Muscle layer of duodenum (tissue), 2 donors: ENCODE results near the gene CTIF.
"Not testable (repeated sequence)": the region's sequence is repeated elsewhere in the genome, so short reads cannot be mapped to it uniquely, and the experiment has no call there.

ENCODE experiments used
- H3K27ac ChIP-seq: one replicate; pipeline ENCODE4 v1.7.0; 2013; ENCODE audit warnings: mild to moderate bottlenecking, low read length
- H3K27me3 ChIP-seq: one replicate; pipeline ENCODE4 v1.7.0; 2013; ENCODE audit warnings: low read depth, mild to moderate bottlenecking, control low read depth, low read length
- H3K36me3 ChIP-seq, 2 donors: one replicate each; pipeline ENCODE4 v1.7.0; 2013; ENCODE audit warnings: low read length in 2 of 2, control low read depth in 1 of 2, mild to moderate bottlenecking in 1 of 2; ENCODE audit not compliant: insufficient read depth in 2 of 2, control insufficient read depth in 1 of 2
- H3K4me1 ChIP-seq, 2 donors: one replicate each; pipeline ENCODE4 v1.7.0; 2013; ENCODE audit warnings: low read length in 2 of 2, mild to moderate bottlenecking in 2 of 2, control low read depth in 1 of 2, moderate library complexity in 1 of 2; ENCODE audit not compliant: insufficient read depth in 2 of 2, control insufficient read depth in 1 of 2
- H3K4me3 ChIP-seq, 2 donors: one replicate each; pipeline ENCODE4 v1.7.0; 2013; ENCODE audit warnings: low read length in 2 of 2, low read depth in 1 of 2, mild to moderate bottlenecking in 1 of 2
- H3K9me3 ChIP-seq, 2 donors: one replicate each; pipeline ENCODE4 v1.7.0; 2013; ENCODE audit warnings: low read length in 2 of 2, control low read depth in 1 of 2, mild to moderate bottlenecking in 1 of 2; ENCODE audit not compliant: control insufficient read depth in 1 of 2
- donor health status: healthy.

CTIF gene

DNA sequence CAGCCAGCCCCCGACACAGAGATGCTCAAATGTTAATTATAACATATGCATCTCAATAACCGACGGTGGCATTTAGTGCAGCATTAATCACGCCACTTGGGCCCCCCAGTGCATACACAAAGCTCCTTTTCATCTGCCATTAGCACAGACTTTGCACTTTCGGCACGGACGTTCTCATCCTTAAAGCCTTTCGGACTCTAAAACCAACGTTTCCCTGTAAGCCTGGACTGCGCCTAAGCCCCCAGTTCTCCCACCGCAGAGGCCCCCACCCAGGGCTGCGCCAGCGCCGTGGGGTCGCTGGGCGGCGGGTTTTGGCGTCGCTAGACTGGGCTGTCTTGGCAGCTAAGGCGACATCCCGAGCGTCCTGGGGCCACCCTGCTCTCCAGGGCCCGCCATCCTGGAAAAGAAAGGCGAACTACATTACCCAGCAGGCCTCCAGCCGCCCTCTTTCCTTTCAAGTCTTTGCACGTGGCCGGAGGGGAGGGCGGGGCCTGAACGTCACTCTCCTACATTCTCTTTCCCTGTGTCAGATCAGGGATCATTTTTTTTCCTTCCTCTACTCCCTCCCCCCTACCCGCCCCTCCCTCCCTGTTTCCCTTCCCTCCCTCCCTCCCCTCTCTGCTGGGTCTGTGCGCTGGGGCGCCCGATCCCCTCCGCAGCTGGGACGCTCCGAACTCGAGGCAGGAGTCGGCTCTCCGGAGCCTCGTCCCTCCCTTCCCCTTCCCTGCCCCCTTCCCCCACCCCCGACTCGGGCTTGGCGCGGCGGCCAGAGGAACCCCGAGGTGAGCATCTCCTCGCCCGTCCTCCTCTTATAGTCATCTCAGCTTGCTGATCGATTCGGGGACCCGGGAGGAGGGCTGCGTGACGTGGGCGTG is at the start of gene CTIF:
CTIF (plus strand) TSS at position 501 of the 875 bp plus-strand sequence. CDS start 80,535 bp downstream, outside the sequence.
- H3K36me3 ChIP-seq, result peaks cover 0 to 3% of the 10 kb centered on the region in 2 donors
- H3K27ac ChIP-seq, result peak within 1 kb of the TSS; percentile 75
- no peaks in the 10 kb centered on the region for H3K9me3 ChIP-seq
- no peaks in the 10 kb centered on the region for H3K27me3 ChIP-seq
- peaks cover 5 to 6% of the 10 kb centered on the region in 2 donors for H3K4me1 ChIP-seq
- H3K4me3 ChIP-seq, result peak within 1 kb of the TSS; percentile 79 to 90

DNA sequence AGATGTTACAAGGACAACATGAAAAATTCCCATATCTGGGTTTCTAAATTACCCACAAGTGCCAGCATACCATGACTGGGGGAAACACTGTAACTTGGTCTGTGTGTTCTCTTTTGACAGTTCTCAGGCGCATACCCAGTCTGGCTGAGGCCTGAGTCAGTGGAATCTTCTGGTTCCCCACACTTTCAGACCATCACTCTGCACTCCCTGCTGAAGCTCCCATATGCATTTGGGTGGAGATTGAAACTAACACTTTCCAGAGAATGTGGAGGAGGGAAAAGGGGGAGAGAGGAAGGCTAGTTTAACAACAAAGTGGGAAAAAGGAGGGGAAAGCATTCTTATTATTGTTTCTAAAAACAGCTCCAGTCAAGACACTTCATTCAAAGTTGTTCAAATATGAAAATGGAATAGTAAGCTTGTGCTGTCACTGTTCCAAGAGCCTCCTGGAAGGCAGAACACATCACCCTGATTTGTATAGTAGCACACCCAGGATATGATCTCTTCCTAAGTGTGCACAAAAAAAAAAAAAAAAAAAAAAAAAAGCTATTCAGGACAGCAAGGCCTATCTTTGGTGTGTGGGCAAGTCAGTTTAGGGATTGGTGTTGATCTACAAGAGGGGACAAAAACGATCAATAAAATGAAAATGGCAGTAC is 48.1 kb upstream of the CTIF start:
- Histone ChIP-seq H3K36me3 (no peaks in the 10 kb centered on the region), H3K27ac (no peak overlapping the region), H3K4me3 (no peak overlapping the region), H3K9me3 (no peaks in the 10 kb centered on the region), H3K27me3 (no peaks in the 10 kb centered on the region), H3K4me1 (peaks cover 0 to 10% of the 10 kb centered on the region in 2 donors)

DNA sequence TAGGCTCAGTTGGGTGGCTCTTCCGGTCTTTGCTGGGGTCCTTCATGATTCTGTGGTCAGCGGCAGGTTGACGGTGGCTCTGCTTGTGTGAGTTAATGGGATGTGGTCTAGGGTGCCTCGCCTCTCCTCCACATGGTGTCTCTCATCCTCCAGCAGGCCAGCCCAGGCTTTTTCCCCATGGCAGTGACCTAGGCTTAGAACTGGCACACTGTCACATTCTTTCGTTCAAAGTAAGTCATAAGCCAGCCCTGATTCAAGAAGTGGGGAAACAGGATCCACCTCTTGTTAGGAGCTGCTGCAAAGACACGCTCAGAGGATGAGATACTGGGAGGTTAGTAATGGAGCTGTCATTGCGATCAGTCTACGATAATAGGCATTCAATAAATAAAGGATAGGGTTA is 46.0 kb upstream of the CTIF start:
- peaks cover 0 to 10% of the 10 kb centered on the region in 2 donors for H3K4me1 ChIP-seq
- no peaks in the 10 kb centered on the region for H3K9me3 ChIP-seq
- no peaks in the 10 kb centered on the region for H3K27me3 ChIP-seq
- no peak overlapping the region for H3K27ac ChIP-seq
- no peaks in the 10 kb centered on the region for H3K36me3 ChIP-seq
- H3K4me3 ChIP-seq, result no peak overlapping the region

DNA sequence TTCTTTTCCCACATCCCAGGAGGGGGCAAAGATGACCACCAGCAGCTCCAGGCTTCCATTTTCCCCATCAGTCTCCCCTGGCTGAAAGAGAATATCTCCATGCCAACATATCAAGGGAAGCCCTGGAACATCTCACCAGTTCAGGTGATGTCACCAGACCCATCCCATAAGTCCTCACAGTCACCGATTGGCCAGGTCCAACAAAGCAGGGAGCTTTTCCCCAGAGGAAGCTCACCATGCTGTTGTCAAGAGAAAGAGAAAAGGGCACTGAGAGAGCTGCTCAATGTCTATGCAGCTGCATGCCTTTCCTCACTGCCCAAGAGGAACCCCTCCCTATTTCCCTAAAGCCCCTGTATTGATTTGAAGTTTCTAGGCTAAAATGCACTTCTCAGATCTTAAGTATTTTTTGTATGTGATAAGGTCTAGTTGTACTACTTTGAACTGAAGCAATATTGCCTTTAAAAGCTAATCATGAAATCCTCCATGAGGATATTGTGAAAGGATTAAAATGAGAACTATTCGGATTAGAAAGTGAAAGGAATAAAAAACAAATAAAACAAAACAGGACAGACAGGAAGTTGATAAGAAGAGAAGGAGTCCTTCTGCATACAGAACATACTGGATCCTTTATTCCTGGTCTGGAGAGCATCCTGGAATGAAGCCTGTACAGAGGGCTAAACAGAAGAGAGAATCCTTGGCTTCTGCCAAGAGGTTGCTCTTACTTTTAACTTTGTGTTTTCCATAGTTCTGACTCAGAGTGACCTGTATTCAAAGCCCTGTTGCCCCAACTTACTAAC is 45.2 kb upstream of the CTIF start:
- no peaks in the 10 kb centered on the region for H3K36me3 ChIP-seq
- H3K4me1 ChIP-seq, result peaks cover 0 to 10% of the 10 kb centered on the region in 2 donors
- H3K9me3 ChIP-seq, result no peaks in the 10 kb centered on the region
- no peak overlapping the region for H3K4me3 ChIP-seq
- H3K27ac ChIP-seq, result no peak overlapping the region
- no peaks in the 10 kb centered on the region for H3K27me3 ChIP-seq

DNA sequence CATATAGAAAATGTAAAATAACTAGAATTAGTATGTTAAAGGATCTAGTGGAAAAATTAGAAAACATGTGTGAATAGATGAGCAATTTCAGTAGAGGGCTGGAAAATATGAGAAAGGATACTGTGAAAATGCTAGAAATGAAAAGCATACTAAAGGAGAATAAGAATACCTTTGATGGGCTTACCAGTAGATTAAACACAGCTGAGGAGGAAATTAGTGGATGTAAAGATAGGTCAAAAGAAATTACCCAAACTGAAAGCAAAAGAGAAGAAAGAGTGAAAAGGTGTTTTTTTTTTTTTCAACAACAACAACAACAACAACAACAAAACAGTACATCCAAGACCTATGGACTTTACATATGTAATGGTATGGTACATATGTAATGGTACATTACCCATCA is 41.0 kb upstream of the CTIF start:
- Histone ChIP-seq H3K27me3 (no peaks in the 10 kb centered on the region), H3K9me3 (no peaks in the 10 kb centered on the region), H3K4me1 (peaks cover 0 to 10% of the 10 kb centered on the region in 2 donors), H3K36me3 (no peaks in the 10 kb centered on the region), H3K27ac (no peak overlapping the region), H3K4me3 (no peak overlapping the region)

DNA sequence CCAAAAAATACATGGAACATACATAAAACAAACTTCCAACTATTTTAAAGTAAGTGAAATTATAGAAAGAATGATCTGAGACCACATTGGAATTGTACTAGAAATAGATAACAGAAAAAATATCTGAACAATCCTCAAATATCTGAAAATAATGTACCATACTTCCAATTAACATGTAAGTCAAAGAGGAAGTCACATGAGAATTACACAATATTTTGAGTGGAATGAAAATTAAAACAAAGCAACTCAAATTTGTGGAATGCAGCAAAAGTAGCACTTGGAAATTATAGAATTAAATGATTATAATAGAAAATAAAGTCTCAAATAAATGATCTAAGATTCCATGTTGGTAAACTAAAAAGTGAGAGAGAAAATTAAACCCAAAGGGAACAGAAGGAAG is 38.3 kb upstream of the CTIF start:
- Histone ChIP-seq H3K27me3 (peaks cover 3% of the 10 kb centered on the region), H3K36me3 (no peaks in the 10 kb centered on the region), H3K9me3 (peaks cover 5% of the 10 kb centered on the region in 2 donors), H3K27ac (no peak overlapping the region), H3K4me3 (no peak overlapping the region), H3K4me1 (no peaks in the 10 kb centered on the region)

DNA sequence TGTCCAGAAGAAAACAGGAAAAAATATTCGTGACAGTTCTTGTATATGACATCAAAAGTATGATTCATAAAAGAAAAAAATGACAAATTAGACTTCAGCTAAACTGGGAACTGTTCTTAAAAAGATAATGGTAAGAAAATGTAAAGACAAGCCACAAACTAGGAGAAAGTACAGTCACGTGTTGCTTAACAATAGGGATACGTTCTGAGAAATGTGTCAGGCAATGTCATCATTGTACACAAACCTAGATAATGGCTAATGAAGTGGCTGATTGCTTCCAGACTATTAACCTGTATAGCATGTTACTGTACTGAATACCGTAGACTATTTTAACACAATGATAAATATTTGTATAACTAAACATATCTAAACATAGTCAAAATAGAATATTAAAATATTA is 35.9 kb upstream of the CTIF start:
- no peak overlapping the region for H3K27ac ChIP-seq
- peaks cover 3% of the 10 kb centered on the region for H3K27me3 ChIP-seq
- no peaks in the 10 kb centered on the region for H3K36me3 ChIP-seq
- H3K4me1 ChIP-seq, result no peaks in the 10 kb centered on the region
- no peak overlapping the region for H3K4me3 ChIP-seq
- peaks cover 5 to 20% of the 10 kb centered on the region in 2 donors for H3K9me3 ChIP-seq

DNA sequence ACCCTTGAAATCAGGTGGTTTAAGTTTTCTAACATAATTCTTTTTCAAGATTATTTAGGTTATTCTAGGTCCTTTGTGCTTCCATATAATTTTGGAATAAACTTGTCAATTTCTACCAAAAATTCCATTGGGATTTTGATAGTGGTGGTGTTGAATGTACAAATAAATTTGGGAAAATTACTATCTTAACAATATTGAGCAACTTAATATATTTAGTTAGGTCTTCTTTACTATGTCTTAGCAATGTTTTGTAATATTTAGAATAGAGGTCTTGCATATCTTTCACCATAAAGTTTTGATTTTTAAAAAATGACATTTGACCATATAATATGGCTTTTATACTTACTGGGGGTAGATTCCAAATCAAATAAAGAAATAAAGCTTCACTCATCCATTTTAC is 34.0 kb upstream of the CTIF start:
- peaks cover 3% of the 10 kb centered on the region for H3K27me3 ChIP-seq
- peaks cover 5 to 20% of the 10 kb centered on the region in 2 donors for H3K9me3 ChIP-seq
- H3K4me3 ChIP-seq, result no peak overlapping the region
- H3K27ac ChIP-seq, result no peak overlapping the region
- no peaks in the 10 kb centered on the region for H3K36me3 ChIP-seq
- H3K4me1 ChIP-seq, result no peaks in the 10 kb centered on the region

DNA sequence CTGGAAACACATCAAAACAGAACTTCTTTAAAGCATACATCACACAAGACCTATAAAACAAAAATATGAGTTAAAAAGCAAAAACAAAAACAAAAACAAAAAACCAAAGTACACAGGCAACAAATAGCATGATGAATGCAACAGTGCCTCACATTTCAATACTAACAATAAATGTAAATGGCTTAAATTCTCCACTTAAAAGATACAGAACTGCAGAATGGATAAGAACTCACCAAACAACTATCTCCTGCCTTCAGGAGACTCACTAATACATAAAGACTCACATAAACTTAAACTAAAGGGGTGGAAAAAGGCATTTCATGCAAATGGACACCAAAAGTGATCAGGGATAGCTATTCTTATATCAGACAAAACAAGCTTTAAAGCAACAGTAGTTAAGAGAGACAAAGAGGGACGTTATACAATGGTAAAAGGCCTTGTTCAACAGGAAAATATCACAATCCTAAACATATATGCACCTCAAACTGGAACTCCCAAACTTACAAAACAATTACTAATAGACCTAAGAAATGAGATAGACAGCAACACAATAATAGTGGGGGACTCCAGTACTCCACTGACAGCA is 31.8 kb upstream of the CTIF start:
- H3K9me3 ChIP-seq, result peaks cover 5 to 20% of the 10 kb centered on the region in 2 donors
- H3K27ac ChIP-seq, H3K4me1 ChIP-seq, H3K27me3 ChIP-seq, H3K36me3 ChIP-seq, H3K4me3 ChIP-seq: not testable (repeated sequence)

DNA sequence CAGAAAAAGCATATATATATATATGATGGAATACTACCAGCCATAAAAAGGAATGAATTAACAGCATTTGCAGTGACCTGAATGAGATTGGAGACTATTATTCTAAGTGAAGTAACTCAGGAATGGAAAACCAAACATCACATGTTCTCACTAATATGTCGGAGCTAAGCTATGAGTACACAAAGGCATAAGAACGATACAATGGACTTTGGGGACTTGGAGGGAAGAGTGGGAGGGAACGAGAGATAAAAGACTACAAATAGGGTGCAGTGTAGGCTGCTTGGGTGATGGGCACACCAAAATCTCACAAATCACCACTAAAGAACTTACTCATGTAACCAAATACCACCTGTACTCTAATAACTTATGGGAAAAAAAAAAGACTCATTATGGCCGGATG is 26.3 kb upstream of the CTIF start:
- not testable (repeated sequence) for H3K27me3 ChIP-seq, H3K9me3 ChIP-seq, H3K27ac ChIP-seq, H3K4me1 ChIP-seq, H3K4me3 ChIP-seq, H3K36me3 ChIP-seq

DNA sequence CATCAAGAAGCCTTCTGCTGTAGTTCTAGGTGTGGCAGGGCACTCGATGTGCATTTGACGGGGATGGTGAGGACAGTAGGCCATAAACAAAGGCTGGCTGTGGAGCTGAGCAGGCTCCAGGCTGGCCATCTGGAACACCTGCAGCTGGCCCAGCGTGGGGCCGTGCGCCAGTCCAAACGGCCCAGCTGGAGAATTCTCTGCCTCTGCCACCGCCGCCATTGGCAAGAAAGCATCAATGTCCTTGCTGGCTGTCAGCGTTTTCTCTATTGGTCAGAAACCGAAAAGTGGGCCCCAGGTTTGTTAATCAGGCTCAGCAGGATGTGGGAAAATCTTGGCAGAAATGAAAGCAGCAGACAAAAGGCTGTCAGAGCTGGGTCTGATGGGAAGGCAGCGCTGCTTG is 24.0 kb upstream of the CTIF start:
- H3K4me3 ChIP-seq, result no peak overlapping the region
- H3K9me3 ChIP-seq, result no peaks in the 10 kb centered on the region
- H3K27ac ChIP-seq, result no peak overlapping the region
- H3K36me3 ChIP-seq, result no peaks in the 10 kb centered on the region
- H3K27me3 ChIP-seq, result no peaks in the 10 kb centered on the region
- H3K4me1 ChIP-seq, result no peaks in the 10 kb centered on the region
